Measurements from ENCODE around the gene HOXD10.

DNA sequence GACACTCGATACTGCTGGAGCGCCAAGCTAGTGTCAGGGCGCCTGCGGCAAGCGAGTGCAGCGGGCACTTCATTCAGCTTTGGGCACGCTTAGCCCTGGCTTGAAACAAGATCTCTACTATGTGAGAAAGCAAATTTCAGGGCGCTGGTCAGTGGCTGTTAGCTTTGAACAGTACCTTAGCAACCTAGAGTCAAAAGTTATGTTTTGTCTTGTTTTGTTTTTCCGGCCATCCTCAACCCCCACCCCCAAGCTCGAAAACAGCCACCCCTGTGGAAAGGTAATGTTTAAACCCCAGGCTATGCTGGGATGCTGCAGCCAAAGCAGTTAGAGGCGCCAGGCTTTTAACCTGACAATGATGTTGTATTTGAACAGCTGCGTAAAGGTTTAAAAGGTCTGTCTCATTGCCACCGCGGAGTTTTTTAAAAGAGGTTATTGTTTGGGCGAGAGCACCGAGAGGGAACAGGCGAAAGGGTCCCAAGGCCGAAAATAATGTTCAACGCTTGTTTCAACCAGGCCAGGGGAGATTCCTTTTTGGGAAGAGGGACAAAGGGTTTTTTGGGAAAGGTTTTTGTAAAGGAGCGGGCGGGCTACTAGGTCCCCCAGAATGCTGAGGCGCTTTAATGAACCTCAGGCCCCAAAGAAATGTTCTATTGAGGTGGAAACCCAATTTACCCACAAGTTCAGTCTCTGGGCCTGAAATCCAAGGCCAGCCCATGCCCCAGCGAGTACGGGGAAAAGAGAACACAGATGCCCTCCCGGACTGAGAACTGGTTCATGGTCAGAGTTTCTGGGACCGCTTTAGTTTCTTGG lies 2.3 kb upstream of the HOXD10 start:
- TF ChIP-seq, protein P1, sequence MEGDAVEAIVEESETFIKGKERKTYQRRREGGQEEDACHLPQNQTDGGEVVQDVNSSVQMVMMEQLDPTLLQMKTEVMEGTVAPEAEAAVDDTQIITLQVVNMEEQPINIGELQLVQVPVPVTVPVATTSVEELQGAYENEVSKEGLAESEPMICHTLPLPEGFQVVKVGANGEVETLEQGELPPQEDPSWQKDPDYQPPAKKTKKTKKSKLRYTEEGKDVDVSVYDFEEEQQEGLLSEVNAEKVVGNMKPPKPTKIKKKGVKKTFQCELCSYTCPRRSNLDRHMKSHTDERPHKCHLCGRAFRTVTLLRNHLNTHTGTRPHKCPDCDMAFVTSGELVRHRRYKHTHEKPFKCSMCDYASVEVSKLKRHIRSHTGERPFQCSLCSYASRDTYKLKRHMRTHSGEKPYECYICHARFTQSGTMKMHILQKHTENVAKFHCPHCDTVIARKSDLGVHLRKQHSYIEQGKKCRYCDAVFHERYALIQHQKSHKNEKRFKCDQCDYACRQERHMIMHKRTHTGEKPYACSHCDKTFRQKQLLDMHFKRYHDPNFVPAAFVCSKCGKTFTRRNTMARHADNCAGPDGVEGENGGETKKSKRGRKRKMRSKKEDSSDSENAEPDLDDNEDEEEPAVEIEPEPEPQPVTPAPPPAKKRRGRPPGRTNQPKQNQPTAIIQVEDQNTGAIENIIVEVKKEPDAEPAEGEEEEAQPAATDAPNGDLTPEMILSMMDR (conservative IDR thresholded peaks at IDR 0.05; ENCODE audit: low read depth, low read length) = no peak
- TF ChIP-seq EZH2 (IDR thresholded peaks at IDR 0.05; ENCODE audit: borderline replicate concordance, low read depth, low read length, poor library complexity, severe bottlenecking) = no peak
